Inflammatory macrophage (primary cell): Measurements from ENCODE around the gene DZIP1L.
A peak's percentile ranks its signal among the peaks of the same experiment; 100 is the strongest.

Experiments
- DNase-seq, 2 donors: peaks; one replicate each; pipeline ENCODE4 v3.0.0-alpha.2; 2020 to 2022

The DZIP1L gene

DNA sequence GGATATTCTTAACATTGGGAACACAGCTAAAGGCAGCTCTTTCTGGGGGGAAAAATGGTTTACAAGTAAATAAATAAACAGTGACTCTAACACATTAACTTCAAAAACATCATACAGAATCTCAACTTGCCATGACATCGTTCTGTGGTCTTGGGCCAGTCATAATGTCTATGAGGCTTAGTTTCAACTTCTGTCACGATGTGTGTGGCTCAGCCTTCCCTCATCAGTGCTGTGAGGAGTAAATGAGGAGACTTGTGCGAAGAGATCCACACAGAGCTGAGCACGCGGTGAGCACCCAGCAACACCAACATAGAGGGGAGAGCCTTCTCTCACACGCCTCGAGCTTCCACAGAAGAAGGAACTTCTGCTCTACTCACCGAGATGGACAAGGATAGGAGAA, 49.0 kb downstream of the DZIP1L start:
- DNase-seq = no peak

- no peak for DNase-seq
Observed at GRCh38 chr3:138065949-138066348, 49.5 kb downstream of the DZIP1L start.

- no peak for DNase-seq
Observed at GRCh38 chr3:138063416-138063815, 52.0 kb downstream of the DZIP1L start.

DNA sequence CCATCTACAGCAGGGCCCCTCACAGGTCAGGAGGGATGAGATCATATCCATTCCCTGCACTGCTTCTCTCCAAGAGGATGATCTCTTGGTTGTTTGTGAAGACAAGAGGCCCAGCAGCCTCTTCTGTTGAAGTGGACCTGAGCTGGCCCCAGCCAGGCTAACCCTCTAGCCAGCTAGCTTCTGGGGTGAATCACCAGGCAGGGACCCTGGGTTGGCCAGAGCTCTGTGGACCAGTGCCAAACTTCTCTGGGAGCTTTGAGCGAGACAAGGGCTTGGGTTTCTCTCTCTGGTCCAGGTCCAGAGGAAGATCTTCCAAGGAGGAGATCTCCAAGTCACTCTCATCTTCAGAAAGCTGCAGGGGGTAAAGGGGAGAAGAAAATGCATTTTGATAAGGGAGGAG, 52.8 kb downstream of the DZIP1L start:
- DNase-seq = no peak

- no peak for DNase-seq
Observed at GRCh38 chr3:138062037-138062436, 53.4 kb downstream of the DZIP1L start.

DNA sequence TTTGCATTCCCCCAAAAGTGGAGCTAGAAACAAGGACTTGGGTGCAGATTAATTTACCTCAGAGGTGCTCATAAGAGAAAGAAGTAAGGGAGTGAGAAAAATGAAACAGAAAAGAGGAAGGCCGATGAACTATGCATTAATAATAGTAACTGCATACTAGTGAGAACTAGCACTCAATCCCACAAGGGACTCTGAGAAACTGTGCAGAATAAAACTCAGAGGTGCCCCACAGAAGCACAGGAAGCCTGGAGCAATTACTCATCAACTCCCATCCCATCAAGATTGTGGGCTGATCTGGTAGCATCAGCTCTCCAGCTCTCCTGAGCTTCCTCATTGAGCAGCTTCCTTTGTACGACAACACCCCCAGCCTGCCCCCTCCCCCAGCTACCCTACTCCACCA, 54.6 kb downstream of the DZIP1L start:
- no peak for DNase-seq

DNA sequence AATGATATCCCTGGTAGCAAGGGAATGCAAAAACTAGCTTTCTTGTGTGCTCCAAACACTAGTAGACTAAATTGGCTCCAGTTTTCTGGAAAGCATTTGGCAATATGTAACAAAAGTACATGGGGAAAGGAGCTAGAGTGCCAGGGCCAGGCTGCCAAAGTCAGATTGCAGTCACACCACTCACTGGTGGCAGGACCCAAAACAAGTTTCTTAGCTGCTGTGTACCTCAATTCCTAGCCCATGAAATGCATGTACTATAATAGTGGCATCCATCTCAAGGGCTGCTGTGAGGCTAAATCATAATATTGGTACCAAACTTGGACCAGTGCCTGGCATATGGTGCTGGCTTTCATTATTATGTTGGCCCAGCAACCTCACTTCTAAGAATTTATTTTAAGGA, 56.1 kb downstream of the DZIP1L start:
- DNase-seq = no peak

GRCh38 chr3:138057384-138057783, 58.0 kb downstream of the DZIP1L start:
- DNase-seq = no peak

- DNase-seq = no peak
Observed at GRCh38 chr3:138054057-138054456, 61.4 kb downstream of the DZIP1L start.

DNA sequence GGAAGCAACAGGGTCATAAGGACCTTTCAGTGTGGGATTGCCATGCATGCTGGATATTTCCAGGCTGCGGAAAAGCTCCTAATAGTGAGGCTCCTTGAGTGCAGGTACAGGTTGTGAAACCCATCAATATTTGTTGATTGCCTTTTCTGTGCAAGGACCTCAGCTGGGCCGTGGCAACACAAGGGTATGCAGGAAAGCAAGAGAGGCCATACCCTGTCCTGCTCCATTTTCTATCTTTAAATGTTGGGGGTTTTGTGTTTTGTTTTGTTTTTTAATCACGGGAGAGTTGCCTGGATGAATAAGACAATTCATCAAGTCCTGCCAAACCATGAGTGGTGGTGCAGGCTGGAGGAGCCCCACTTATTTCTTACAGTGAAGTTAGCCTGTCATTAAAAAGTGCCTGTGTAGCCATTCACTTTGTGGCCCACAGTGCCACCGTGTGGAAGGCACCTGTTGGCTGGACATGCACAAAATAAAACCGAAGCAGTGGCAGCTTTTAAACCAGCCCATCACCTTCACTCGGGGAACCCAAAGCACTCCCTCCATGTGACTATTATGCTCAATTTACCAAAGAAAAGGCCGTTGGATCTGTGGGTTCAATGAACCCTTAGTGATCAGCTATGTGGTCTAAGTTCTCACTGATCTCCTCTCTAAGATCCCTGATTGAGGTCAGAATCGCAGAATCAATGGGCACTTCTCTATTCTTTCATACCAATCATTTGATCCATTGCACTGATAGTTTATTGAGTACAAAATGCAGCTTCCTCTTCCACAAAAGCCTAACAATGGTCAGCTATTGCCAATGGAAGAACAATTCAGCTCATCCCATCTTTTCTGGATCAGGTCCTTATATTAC, 63.2 kb downstream of the DZIP1L start:
- peak in 1 of 2 donors; percentile 18 for DNase-seq

DNA sequence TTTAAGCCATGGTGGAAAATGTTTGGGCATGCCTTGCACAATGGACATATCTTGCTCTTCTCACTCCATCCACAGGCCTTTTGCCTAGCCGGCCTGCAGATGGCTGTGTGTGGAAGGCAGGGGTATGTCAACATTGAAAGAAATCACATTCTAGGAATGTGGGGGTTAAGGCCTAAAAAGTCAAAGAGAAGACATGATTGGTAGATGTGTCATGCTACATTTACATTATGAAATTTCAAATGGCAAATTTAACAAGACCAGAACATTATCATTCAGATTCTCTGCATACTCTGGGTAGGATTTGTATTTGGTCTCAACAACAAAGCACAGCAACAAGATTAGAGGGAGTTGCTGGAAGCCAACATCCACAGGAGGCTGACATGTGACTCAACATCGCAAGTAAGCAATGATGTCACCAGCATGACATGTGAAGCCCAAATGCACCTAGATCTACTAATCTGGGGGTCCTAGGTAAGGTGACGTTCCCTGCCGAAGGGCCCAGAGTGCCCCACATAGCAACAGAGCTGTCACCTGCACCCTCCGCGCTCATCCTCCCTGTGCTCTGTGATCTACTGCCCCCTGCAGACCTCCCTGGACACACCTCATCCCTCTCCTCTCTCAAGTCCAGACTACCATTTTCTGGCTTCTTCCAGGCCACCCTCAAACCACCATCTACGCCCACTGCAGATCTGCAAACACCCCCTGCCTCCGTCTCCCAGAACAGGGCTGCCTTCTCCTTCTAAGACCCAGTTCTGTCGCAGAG, 66.1 kb downstream of the DZIP1L start:
- no peak for DNase-seq

DNA sequence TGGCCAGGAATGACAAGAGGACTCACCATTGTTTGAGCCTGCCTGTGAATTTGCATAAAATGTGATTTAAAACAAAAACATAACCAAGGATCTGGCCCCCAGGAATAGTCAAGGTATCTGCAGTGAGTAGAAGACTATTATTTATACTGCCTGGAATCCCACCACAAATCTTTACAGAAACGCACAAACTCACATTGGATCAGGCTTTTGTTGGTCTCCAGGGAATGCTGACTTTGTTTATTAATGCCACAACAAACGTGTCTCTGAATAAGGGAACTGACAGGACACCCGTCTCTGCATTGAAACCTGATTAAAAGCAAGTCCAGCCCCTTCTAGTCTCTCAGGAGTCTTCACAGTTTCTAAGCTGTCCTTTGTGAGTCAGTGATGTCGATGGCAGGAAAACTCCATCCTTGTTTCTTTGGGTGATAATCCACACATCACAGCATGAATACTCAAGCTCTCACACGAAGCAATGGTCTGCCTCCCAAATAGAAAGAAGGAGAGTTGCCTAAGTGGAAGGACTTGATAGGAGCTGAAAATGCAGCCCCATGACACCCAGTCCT, 67.7 kb downstream of the DZIP1L start:
- DNase-seq = no peak

- DNase-seq = no peak
Observed at GRCh38 chr3:138046955-138047354, 68.5 kb downstream of the DZIP1L start.

- no peak for DNase-seq
Observed at GRCh38 chr3:138046085-138046484, 69.3 kb downstream of the DZIP1L start.

- DNase-seq = no peak
Observed at GRCh38 chr3:138043266-138044029, 72.0 kb downstream of the DZIP1L start.

GRCh38 chr3:138042043-138042442, 73.4 kb downstream of the DZIP1L start:
- DNase-seq = no peak

DNA sequence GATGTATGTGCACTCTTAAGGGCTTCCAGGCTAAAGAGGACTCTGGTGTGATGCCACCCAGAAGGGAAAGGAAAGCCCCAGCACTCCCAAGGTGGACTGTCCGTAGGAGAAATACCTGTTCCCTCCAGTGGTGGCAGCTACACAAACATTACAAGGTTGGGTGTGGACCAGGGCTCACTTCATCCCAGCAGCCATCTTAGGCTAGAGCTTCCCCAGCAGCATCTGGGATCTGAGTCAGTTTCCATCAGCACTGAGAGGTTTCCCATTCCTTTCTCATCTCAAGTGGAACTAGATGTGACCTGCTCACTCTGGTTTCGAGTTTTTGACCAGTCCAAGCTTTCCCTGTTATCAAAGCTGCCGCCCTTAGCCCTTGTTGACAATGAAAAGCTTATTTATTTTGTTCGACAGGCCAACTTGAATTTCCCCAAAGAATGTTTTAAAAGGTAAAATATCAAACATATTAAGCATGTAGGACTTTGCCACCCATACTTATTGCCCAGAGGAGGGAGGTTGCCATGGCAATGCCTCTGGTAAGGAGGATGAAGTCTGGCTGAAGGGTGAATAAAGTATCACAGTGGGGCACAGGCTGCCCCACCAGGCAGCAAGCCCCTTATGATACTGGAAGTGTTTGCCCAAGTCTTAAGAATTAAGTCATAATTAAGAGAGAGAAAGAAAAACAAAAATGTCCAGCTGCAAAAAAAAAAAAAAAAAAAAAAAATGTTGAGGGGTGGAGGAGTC, 76.5 kb downstream of the DZIP1L start:
- no peak for DNase-seq

DNA sequence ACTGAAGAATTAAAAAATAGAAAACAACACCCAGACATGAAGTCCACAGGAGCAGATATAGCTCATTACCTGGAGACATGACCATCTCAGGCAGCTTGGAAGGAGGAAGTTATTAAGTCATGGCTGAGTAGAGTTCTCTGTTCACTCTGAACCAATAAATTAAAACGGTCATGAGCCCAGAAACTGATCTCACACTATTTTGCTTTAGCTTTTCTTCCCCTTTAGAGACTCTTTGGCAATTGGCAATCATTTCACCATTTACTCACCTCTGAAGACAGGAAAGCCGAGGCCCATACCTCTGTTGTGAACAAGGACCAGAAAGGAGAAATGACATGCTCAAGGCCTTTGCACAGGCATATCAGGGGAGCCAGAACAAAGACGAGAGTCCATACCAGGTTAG, 78.8 kb downstream of the DZIP1L start:
- DNase-seq = no peak

DNA sequence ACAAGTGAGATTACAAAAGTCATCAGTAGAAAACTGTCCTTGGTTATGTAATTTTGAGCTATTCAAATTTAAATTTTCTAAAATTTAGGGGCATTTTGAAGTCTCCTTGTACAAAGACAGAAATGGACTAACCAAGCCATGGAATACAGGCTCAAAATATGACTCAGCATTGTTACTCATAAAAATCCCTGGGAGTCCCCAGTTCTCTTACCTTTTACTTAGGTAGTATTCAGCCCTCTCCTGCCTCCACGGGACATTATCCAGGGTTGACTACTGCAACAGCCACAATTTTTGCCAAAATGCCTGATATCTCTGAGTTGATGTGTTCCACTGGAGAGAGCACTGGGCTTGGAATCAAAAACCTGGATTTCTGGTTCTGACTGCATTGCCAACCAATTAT, 80.5 kb downstream of the DZIP1L start:
- DNase-seq = no peak

DNA sequence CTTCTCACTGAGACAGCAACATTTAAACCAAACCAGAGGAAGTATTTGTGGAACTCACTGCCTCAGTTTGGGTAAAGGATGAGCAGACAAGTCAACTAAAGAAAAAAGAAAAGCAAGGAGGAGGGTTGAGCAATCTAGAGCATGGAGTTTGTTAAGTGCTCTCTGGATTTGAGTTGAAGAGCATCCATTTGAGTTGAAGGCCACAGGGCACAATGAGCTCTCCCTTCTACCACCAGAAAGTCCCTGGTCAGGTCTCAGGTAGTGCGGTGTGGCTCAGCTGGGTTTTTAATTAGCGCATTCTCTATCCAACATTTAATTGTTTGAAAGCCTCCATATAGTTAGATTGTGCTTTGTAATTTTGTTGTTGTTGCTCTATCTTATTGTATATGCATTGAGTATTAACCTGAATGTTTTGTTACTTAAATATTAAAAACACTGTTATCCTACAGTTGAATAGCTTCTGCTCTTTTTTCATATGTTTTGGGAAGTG, 82.2 kb downstream of the DZIP1L start:
- DNase-seq = no peak

GRCh38 chr3:138032567-138032966, 82.8 kb downstream of the DZIP1L start:
- DNase-seq = no peak

- no peak for DNase-seq
Observed at GRCh38 chr3:138031536-138031935, 83.9 kb downstream of the DZIP1L start.
